HCT116 (cell line): ENCODE measurements around the gene MYLIP. TPM values are rescaled to one million over a fixed set of nuclear protein-coding genes. Genes with fewer than 3 reads are reported as not detected.

Experiments used
- ATAC-seq: fragments of 200-7000 bp; cut with Tn5 transposase; 2 replicates; pipeline ENCODE4 v1.9.1; 2020; ENCODE audit warnings: mild to moderate bottlenecking, moderate library complexity
- BruUV-seq: library from RNA; stranded (reverse); fragments of 400-500 nt; replicated peaks from 2 replicates; lab custom pipeline; 2021; lab: Mats Ljungman, UMichigan
- CTCF ChIA-PET: fragments of 300-600 bp; sonication (Branson Sonifier 250); formaldehyde crosslinking; loops from one replicate; lab custom pipeline; 2021; ENCODE audit warnings: antibody characterized with exemption; lab: Charles Lee
- POLR2A ChIA-PET: fragments of 300-600, 350-600 bp; sonication (Branson Sonifier 250); formaldehyde crosslinking; loops from one replicate; lab custom pipeline; 2021; ENCODE audit warnings: antibody characterized with exemption; lab: Charles Lee
- RAD21 ChIA-PET, 2 experiments: fragments of 300-600 bp; sonication (Branson Sonifier 250); formaldehyde crosslinking; loops; one replicate each; lab custom pipeline; 2023; ENCODE audit warnings: low total read pairs in 2 of 2; ENCODE audit not compliant: uncharacterized antibody in 2 of 2, unreplicated experiment in 2 of 2, low non-redundant PET in 1 of 2; lab: Charles Lee
- DNase-seq: peaks from one replicate; pipeline ENCODE4 v3.0.0-alpha.2; 2010; ENCODE audit warnings: low read depth, low spot score
- H2AFZ ChIP-seq: fragments of 200-600 bp; shearing (Covaris generic), sonication (generic); 2 replicates; pipeline ENCODE4 v1.6.1; 2017; ENCODE audit warnings: low read depth, mixed run types, mixed read lengths, antibody characterized with exemption, low read length; ENCODE audit not compliant: poor library complexity, severe bottlenecking
- H3K27ac ChIP-seq: 2 replicates; pipeline ENCODE4 v1.5.1; 2012; ENCODE audit warnings: low read depth, low read length
- H3K27me3 ChIP-seq: fragments of 200-600 bp; sonication (generic); 2 replicates; pipeline ENCODE4 v1.6.1; 2016; ENCODE audit warnings: mixed run types, low read length, mixed read lengths; ENCODE audit not compliant: insufficient read depth
- H3K36me3 ChIP-seq, 2 experiments: fragments of 200-500 bp in 1 of 2; fragments of 200-600 bp in 1 of 2; sonication (Bioruptor generic) in 1 of 2; sonication (generic) in 1 of 2; 2 replicates each; pipeline versions ENCODE4 v1.5.1 to v1.6.1; 2014 to 2016; ENCODE audit warnings: low read length in 2 of 2, inconsistent platforms in 1 of 2, mixed read lengths in 1 of 2, mixed run types in 1 of 2; ENCODE audit not compliant: insufficient read depth in 2 of 2, control insufficient read depth in 1 of 2
- H3K4me1 ChIP-seq, 2 experiments: fragments of 200-600 bp in 1 of 2; sonication (generic) in 1 of 2; 2 replicates each; pipeline versions ENCODE4 v1.5.1 to v1.6.1; 2012 to 2017; ENCODE audit warnings: low read length in 2 of 2, inconsistent platforms in 1 of 2, mild to moderate bottlenecking in 1 of 2, mixed read lengths in 1 of 2, mixed run types in 1 of 2, moderate library complexity in 1 of 2; ENCODE audit not compliant: insufficient read depth in 2 of 2, control insufficient read depth in 1 of 2
- H3K4me2 ChIP-seq: fragments of 200-600 bp; sonication (generic); 2 replicates; pipeline ENCODE4 v1.6.1; 2017; ENCODE audit warnings: mixed run types, low read length, mixed read lengths
- H3K4me3 ChIP-seq, 2 experiments: fragments of 200-600 bp in 1 of 2; sonication (generic) in 1 of 2; replicated peaks in 1 of 2; 2 replicates each; pipeline ENCODE4 v1.5.1; 2011 to 2016; ENCODE audit warnings: low read length in 2 of 2, control low read depth in 1 of 2, low read depth in 1 of 2, mild to moderate bottlenecking in 1 of 2, mixed read lengths in 1 of 2, mixed run types in 1 of 2
- H3K79me2 ChIP-seq: fragments of 200-600 bp; sonication (generic); 2 replicates; pipeline ENCODE4 v1.6.1; 2017; ENCODE audit warnings: mild to moderate bottlenecking, mixed run types, low read length, moderate library complexity, mixed read lengths; ENCODE audit not compliant: insufficient read depth
- H3K9ac ChIP-seq: fragments of 200-600 bp; sonication (generic); 2 replicates; pipeline ENCODE4 v1.6.1; 2016; ENCODE audit warnings: low read length, mixed read lengths
- H3K9me2 ChIP-seq: fragments of 200-600 bp; sonication (generic), shearing (Covaris generic); 2 replicates; pipeline ENCODE4 v1.6.1; 2017; ENCODE audit warnings: mixed run types, mild to moderate bottlenecking, moderate library complexity; ENCODE audit not compliant: insufficient read depth
- H3K9me3 ChIP-seq, 2 experiments: fragments of 200-500 bp in 1 of 2; fragments of 200-600 bp in 1 of 2; sonication (Bioruptor generic) in 1 of 2; sonication (generic) in 1 of 2; 2 replicates each; pipeline ENCODE4 v1.6.1; 2014 to 2017; ENCODE audit warnings: low read length in 2 of 2, mixed read lengths in 2 of 2, inconsistent platforms in 1 of 2, low read depth in 1 of 2, mild to moderate bottlenecking in 1 of 2, mixed run types in 1 of 2, moderate library complexity in 1 of 2; ENCODE audit not compliant: control insufficient read depth in 1 of 2, insufficient read depth in 1 of 2
- H4K20me1 ChIP-seq: fragments of 200-600 bp; sonication (generic), shearing (Covaris generic); 2 replicates; pipeline ENCODE4 v1.6.1; 2017; ENCODE audit warnings: mixed run types, mild to moderate bottlenecking, moderate library complexity; ENCODE audit not compliant: insufficient read depth
- CBX3 ChIP-seq: IDR thresholded peaks from 2 replicates; pipeline ENCODE4 v1.6.1; 2012; ENCODE audit warnings: low read depth
- CEBPB ChIP-seq: IDR thresholded peaks from 2 replicates; pipeline ENCODE4 v1.6.1; 2012; ENCODE audit warnings: low read depth
- EGR1 ChIP-seq: IDR thresholded peaks from 2 replicates; pipeline ENCODE4 v1.6.1; 2012; ENCODE audit warnings: low read depth
- ELF1 ChIP-seq: IDR thresholded peaks from 2 replicates; pipeline ENCODE4 v1.6.1; 2012; ENCODE audit warnings: low read depth, borderline replicate concordance
- EZH2phosphoT487 ChIP-seq: fragments of 200-600 bp; IDR thresholded peaks from 2 replicates; pipeline ENCODE4 v1.6.1; 2018; ENCODE audit warnings: antibody characterized with exemption, borderline replicate concordance
- FOSL1 ChIP-seq: IDR thresholded peaks from 2 replicates; pipeline ENCODE4 v1.6.1; 2012; ENCODE audit warnings: low read depth
- JUND ChIP-seq: IDR thresholded peaks from 2 replicates; pipeline ENCODE4 v1.6.1; 2012
- MAX ChIP-seq: IDR thresholded peaks from 2 replicates; pipeline ENCODE4 v1.6.1; 2012
- POLR2AphosphoS5 ChIP-seq: IDR thresholded peaks from 2 replicates; pipeline ENCODE4 v1.6.1; 2011; ENCODE audit warnings: mild to moderate bottlenecking, low read depth, low read length, moderate library complexity
- RAD21 ChIP-seq: IDR thresholded peaks from 2 replicates; pipeline ENCODE4 v1.6.1; 2012; ENCODE audit warnings: low read depth, mild to moderate bottlenecking
- REST ChIP-seq: IDR thresholded peaks from 2 replicates; pipeline ENCODE4 v1.6.1; 2012; ENCODE audit warnings: low read depth
- SIN3A ChIP-seq: IDR thresholded peaks from 2 replicates; pipeline ENCODE4 v1.6.1; 2012; ENCODE audit warnings: low read depth
- SP1 ChIP-seq: IDR thresholded peaks from 2 replicates; pipeline ENCODE4 v1.6.1; 2012; ENCODE audit warnings: low read depth
- SRF ChIP-seq: IDR thresholded peaks from 2 replicates; pipeline ENCODE4 v1.6.1; 2012; ENCODE audit warnings: low read depth
- TCF7L2 ChIP-seq: IDR thresholded peaks from 2 replicates; pipeline ENCODE4 v1.7.0; 2011; ENCODE audit warnings: borderline replicate concordance, inconsistent platforms; ENCODE audit not compliant: insufficient read depth, insufficient read length; ENCODE audit errors: extremely low read depth
- ZBTB33 ChIP-seq: IDR thresholded peaks from 2 replicates; pipeline ENCODE4 v1.6.1; 2011; ENCODE audit warnings: mild to moderate bottlenecking, low read length, moderate library complexity; ENCODE audit not compliant: insufficient replicate concordance; ENCODE audit errors: extremely low read depth
- ZFX ChIP-seq: fragments of 450-650 bp; IDR thresholded peaks from 2 replicates; pipeline ENCODE4 v1.6.1; 2017
- intact Hi-C: fragments of 100-400 bp; cut with micrococcal nuclease; formaldehyde crosslinking; loops from 2 replicates; pipeline ENCODE4 v1.10.0; 2022
- total RNA-seq: library from RNA; stranded (reverse); gene quantifications from one replicate; pipeline ENCODE4 v1.2.1, GENCODE V29; 2021; ENCODE audit not compliant: unreplicated experiment
- TF ChIP-seq, protein P1 (sequence below), 3 experiments: fragments of 200-600 bp in 1 of 3; sonication (generic) in 1 of 3; IDR thresholded peaks in 2 of 3; conservative IDR thresholded peaks in 1 of 3; 2 replicates each; pipeline ENCODE4 v1.5.1; 2012 to 2017; ENCODE audit warnings: low read depth in 2 of 3, low read length in 2 of 3, antibody characterized with exemption in 1 of 3, borderline replicate concordance in 1 of 3, control low read depth in 1 of 3, mild to moderate bottlenecking in 1 of 3, mixed read lengths in 1 of 3, mixed run types in 1 of 3, moderate library complexity in 1 of 3; ENCODE audit not compliant: insufficient read depth in 1 of 3

The MYLIP gene
- total RNA-seq, 1 experiment from 2014 or later: 10.6 TPM

DNA sequence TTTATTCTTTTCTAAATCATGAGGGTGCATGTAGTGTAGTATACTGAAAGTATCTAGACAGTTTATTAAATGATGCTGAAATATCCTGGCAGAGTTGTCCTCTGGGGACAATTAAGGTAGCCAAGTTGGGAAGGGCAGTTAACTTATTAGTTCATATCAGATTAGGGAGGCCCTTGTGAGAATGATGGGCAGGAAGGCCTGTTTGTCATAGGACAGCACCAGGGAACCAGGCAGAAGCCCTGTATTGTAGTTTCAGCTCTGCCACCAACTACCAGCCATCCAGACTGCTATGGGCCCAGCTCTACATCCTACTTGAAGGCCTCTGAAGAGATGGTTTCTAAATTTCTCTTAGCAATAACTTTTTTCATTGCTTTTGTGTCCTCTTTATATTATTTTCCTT lies 4.0 kb downstream of the MYLIP start:
- Histone ChIP-seq H3K9me2 (no peaks in the 10 kb centered on the region), H3K9ac (no peak overlapping the region), H3K4me1 (peaks cover 27 to 42% of the 10 kb centered on the region in 2 experiments), H3K9me3 (no peaks in the 10 kb centered on the region), H3K4me3 (no peak overlapping the region), H3K27me3 (no peaks in the 10 kb centered on the region), H3K79me2 (peaks cover 43% of the 10 kb centered on the region), H4K20me1 (no peaks in the 10 kb centered on the region; the same call in 1 of the 2 replicates), H3K27ac (no peak overlapping the region), H2AFZ (no peak overlapping the region), H3K4me2 (no peak overlapping the region), H3K36me3 (0 out of 4 replicates have a peak, but pooled peaks cover 0 to 2% of the 10 kb centered on the region in 2 experiments)
- RAD21 ChIA-PET: no interaction called here
- DNase-seq (no peak), ATAC-seq (no peak)
- intact Hi-C loops: no loop called here
- TF ChIP-seq JUND (no peak), ELF1 (no peak), SIN3A (no peak), CEBPB (no peak), ZFX (no peak), REST (no peak), MAX (no peak), SRF (no peak), POLR2AphosphoS5 (no peak), TCF7L2 (no peak), EZH2phosphoT487 (no peak), EGR1 (no peak), FOSL1 (no peak), SP1 (no peak), RAD21 (no peak), ZBTB33 (no peak), CBX3 (no peak)
- TF ChIP-seq, protein P1, sequence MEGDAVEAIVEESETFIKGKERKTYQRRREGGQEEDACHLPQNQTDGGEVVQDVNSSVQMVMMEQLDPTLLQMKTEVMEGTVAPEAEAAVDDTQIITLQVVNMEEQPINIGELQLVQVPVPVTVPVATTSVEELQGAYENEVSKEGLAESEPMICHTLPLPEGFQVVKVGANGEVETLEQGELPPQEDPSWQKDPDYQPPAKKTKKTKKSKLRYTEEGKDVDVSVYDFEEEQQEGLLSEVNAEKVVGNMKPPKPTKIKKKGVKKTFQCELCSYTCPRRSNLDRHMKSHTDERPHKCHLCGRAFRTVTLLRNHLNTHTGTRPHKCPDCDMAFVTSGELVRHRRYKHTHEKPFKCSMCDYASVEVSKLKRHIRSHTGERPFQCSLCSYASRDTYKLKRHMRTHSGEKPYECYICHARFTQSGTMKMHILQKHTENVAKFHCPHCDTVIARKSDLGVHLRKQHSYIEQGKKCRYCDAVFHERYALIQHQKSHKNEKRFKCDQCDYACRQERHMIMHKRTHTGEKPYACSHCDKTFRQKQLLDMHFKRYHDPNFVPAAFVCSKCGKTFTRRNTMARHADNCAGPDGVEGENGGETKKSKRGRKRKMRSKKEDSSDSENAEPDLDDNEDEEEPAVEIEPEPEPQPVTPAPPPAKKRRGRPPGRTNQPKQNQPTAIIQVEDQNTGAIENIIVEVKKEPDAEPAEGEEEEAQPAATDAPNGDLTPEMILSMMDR (IDR thresholded peaks at IDR 0.05 in 2 of 3, conservative IDR thresholded peaks at IDR 0.05 in 1 of 3; ENCODE audit: borderline replicate concordance in 1 of 3, insufficient read depth in 1 of 3, low read depth in 2 of 3, low read length in 2 of 3): no peak
- CTCF ChIA-PET: no interaction called here
- POLR2A ChIA-PET: no interaction called here
- no TSS peak for BruUV-seq
